ENCODE data around the gene PALMD. TPM values are rescaled to one million over a fixed set of nuclear protein-coding genes. Genes with fewer than 3 reads are reported as not detected.

Gene PALMD
- total RNA-seq, 4 donors from 2014 or later: 27.1 to 39.2 (median 31.3) TPM

GRCh38 chr1:99639945-99640344 is 6.0 kb upstream of the PALMD start:
- H3K27me3 ChIP-seq: no peaks in the 10 kb centered on the region
- H3K9me3 ChIP-seq: no peaks in the 10 kb centered on the region
- TF ChIP-seq CTCF (IDR thresholded peaks at IDR 0.05) (no peak), POLR2A (IDR thresholded peaks at IDR 0.05) (no peak)
- peaks cover 0 to 13% (median 6%) of the 10 kb centered on the region in 3 donors for H3K4me1 ChIP-seq
- H3K4me3 ChIP-seq: no peak overlapping the region
- DNase-seq: no peak
- intact Hi-C loops (cut with DNase I): no loop called here
- H3K27ac ChIP-seq: no peak overlapping the region
- no peaks in the 10 kb centered on the region for H3K36me3 ChIP-seq

- Histone ChIP-seq H3K27me3 (no peaks in the 10 kb centered on the region), H3K9me3 (no peaks in the 10 kb centered on the region), H3K36me3 (no peaks in the 10 kb centered on the region), H3K4me3 (no peak overlapping the region), H3K4me1 (peaks cover 0 to 20% (median 8%) of the 10 kb centered on the region in 3 donors), H3K27ac (no peak overlapping the region)
- TF ChIP-seq CTCF (IDR thresholded peaks at IDR 0.05) (no peak), POLR2A (IDR thresholded peaks at IDR 0.05) (no peak)
- no peak for DNase-seq
- intact Hi-C loops (cut with DNase I): no loop called here
Measured at GRCh38 chr1:99640672-99641071, 5.2 kb upstream of the PALMD start.

GRCh38 chr1:99641558-99641957 is 4.4 kb upstream of the PALMD start:
- TF ChIP-seq CTCF (IDR thresholded peaks at IDR 0.05) (no peak), POLR2A (IDR thresholded peaks at IDR 0.05) (no peak)
- no peak overlapping the region for H3K4me3 ChIP-seq
- H3K36me3 ChIP-seq: no peaks in the 10 kb centered on the region
- H3K4me1 ChIP-seq: peaks cover 0 to 26% (median 8%) of the 10 kb centered on the region in 3 donors
- H3K9me3 ChIP-seq: no peaks in the 10 kb centered on the region
- no peak for DNase-seq
- H3K27me3 ChIP-seq: no peaks in the 10 kb centered on the region
- intact Hi-C loops (cut with DNase I): no loop called here
- H3K27ac ChIP-seq: no peak overlapping the region

GRCh38 chr1:99642053-99642452 is 3.9 kb upstream of the PALMD start:
- Histone ChIP-seq H3K4me1 (peaks cover 0 to 28% (median 8%) of the 10 kb centered on the region in 3 donors), H3K9me3 (no peaks in the 10 kb centered on the region), H3K27me3 (no peaks in the 10 kb centered on the region), H3K27ac (no peak overlapping the region), H3K4me3 (no peak overlapping the region), H3K36me3 (no peaks in the 10 kb centered on the region)
- DNase-seq: no peak
- TF ChIP-seq CTCF (IDR thresholded peaks at IDR 0.05): no peak
- no peak for TF ChIP-seq POLR2A (IDR thresholded peaks at IDR 0.05)
- 83% methylated on average over 7 of the region's 7 CpGs for WGBS, 2 donors
- intact Hi-C loops (cut with DNase I): no loop called here

GRCh38 chr1:99643021-99643779 is 2.7 kb upstream of the PALMD start:
- no peak for DNase-seq
- peak overlapping the region in 1 of 4 donors; percentile 7 for H3K27ac ChIP-seq

More at GRCh38 chr1:99643021-99643779, 2.7 kb upstream of the PALMD start:
- no peak overlapping the region for H3K4me3 ChIP-seq
- no peaks in the 10 kb centered on the region for H3K9me3 ChIP-seq
- no peaks in the 10 kb centered on the region for H3K27me3 ChIP-seq
- H3K36me3 ChIP-seq: no peaks in the 10 kb centered on the region
- intact Hi-C loops (cut with DNase I): no loop called here
- H3K4me1 ChIP-seq: peaks cover 3 to 39% (median 8%) of the 10 kb centered on the region in 3 donors
- no peak for TF ChIP-seq POLR2A (IDR thresholded peaks at IDR 0.05)
- TF ChIP-seq CTCF (IDR thresholded peaks at IDR 0.05): no peak
- WGBS, 2 donors: 81 to 90% methylated on average over 1 of the region's 1 CpG
